GM19193 (cell line): ENCODE measurements around the gene MRM3.

Experiments used
- POLR2A ChIP-seq: IDR thresholded peaks from 4 replicates; pipeline ENCODE4 v1.6.1; 2011; ENCODE audit not compliant: insufficient read depth, insufficient read length; ENCODE audit errors: extremely low read depth

Gene MRM3

DNA sequence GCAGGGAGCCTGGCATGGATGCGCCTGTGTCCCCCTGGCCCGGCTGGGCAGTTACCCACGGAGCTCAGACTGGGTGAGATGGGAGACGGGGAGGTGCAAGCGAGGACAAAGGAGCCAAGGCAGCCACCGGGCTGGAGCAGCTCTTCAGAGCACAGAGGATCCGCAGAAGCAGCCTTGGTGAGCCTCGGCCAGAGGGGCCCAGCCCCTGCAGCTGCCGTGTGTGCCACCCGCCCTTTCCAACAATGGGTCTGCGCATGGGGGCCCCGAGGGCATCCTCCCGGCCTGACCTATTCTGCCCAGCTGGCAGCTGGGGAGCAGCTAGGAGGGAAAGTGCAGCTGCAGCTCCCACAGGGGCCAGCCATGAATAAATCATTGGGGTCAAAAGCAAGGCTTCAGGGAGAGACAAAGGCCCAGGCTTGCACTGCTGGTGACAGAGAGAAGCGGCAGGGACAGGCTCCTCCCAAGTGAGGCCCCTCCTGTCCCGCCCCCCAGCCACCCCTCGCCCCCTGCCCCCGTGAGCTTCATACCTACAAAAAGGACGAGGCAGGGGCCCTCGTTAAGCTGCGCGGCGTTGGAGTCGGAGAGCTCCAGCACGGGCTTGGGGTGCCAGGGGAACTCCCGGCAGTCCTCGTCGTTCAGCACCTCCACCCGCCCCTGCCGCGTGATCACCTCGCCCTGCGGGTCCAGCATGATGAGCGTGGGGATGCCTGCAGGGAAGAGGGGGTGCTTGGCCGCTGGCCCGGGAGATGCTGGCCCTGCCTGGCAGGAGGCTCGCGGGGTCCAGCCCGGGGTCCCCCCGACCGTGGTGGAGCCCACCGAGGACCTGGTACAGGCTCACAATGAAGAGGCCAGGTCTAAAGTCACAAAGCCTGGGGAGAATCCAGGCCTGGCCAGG is 22.6 kb downstream of the MRM3 start:
- TF ChIP-seq POLR2A = no peak

DNA sequence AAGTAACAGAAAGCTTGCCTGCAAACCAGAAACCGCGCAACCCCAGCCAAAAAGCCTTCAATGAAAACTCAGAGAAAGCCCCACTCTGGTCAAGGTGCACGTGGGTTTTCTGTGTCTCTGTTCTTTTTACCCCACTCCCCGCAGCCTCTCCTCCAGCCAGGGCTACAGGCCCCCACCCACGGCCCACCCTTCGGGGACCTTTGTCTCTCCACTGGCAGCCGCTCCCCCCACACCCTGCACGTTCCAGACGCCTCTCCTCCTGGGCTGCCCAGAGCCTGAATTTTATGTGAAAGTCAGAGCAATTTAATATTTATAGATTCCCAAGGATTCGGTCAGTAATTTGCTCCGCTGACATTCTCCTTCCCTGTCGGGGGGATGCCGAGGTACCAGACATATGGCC is 24.2 kb downstream of the MRM3 start:
- TF ChIP-seq POLR2A = no peak

DNA sequence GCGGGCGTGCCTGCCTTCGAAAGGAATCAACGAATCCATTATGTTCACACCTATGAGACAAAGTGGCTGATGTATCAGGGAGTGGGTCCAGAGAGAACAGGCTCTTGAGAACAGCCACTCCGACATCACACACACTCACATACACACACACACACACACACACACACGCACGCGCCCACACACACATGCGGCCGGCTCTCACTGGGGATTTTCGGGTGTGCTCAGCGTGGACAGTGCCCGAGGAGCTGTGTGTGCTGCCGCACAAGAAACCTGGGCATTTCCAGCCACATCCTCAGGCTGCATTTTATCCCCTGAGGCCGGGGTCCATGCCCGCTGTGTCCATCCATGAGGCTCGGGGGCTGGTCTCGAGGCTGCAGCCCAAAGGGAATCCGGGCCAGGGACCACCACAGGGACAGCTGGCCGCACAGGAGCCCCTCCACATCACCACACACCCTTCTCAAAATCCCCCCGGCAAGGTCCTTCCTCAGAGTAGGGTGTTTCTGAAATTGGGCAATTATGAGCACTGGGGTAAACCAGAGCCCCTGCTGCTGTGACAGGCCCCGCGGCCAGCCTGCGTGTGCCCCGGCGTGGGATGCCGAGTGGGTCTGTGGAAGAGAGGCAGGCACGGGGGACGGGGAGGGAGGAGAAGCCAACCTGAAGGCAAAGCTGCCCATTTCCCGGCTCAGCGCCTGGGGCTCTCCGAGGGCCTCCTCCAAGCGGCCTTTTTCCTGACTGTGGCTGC is 24.8 kb downstream of the MRM3 start:
- TF ChIP-seq POLR2A = no peak

DNA sequence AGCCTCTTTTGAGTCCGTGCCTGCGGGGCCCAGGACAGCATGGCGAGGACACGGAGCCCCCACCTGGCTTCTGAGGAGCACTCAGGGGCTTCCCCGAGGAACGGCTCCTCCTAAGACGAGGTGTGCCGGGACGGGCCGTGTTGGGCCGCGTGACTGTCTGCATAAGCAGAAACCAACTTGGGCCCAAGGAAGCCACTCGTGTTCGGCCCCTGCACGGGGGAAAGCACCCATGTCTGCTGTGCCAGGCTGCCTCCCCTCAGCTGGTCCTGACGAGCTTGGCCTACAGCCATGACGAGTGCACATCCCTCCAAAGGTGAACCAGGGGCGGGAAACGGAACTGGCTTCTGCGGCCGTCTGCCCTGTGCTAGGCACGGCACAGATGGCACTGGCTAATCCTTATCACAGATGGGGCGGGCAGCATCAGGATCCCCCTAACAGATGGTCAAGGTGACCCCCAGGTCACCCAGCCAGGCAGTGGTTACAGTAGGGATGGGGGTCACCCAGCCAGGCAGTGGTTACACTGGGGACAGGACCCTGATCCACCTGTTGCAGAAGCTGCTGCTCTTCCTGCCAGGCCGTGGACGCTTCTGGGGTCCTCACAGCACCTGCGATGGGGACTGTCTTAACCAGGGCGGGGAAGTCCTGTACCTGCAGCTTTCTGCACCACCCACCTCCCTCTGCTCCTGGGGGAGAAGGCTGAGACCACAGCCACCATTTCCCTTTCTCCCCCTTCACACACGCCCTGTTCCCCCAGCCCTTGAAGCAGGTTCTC is 25.6 kb downstream of the MRM3 start:
- no peak for TF ChIP-seq POLR2A

DNA sequence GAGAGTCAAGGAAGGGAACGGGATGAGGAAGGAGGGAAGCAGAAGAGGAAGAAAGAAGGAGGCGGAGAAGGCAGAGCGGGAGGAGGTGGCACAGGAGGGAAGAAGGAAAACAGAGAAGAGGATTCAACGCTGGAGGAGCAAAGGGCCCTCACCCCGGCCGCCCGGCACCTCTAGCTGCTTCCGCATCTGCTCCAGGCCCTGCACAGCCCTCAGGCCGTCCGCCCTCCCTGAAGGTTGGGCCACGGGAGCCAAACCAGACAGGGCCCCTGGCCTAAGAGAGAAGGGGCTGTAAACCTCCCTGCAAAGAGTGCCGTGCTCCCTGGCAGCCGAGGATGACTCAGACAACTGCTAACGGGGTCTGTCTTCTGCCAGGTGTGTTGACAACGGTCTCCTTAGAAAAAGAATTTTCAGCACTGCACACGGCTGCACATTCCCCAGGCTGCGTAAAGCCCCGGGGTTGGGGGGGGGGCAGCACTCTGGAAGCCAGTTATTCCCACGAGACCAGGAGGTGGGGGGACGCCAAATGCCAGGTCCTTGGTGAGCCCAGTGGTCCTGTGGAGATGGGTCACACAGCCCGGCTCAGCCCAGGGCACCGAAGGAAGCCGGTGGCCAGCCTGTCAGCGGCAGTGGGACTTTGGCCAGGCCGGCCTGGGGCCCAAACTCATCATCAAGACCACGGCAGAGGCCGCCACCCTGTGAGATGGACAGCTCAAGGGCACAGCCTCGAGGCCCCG is 29.1 kb downstream of the MRM3 start:
- no peak for TF ChIP-seq POLR2A

DNA sequence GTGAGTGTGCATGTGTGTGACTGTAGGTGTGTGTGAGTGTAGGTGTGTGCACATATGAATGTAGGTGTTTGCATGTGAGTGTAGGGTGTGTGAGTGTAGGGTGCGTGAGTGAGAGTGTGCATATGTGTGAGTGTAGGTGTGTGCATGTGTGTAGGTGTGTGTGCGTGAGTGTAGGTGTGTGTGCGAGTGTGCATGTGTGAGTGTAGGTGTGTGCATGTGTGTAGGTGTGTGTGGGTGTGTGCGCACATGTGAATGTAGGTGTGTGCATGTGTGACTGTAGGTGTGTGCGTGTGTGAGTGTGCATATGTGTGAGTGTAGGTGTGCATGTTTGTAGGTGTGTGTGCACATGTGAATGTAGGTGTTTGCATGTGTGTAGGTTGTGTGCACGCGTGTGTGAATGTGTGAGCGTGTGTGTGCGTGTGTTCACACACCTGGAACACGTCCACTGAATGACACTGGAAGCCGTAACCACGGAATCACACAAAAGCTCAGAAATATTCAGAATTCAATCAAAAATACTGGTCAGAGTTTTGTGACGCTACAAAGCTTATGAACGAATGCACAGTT is 30.6 kb downstream of the MRM3 start:
- TF ChIP-seq POLR2A = no peak

DNA sequence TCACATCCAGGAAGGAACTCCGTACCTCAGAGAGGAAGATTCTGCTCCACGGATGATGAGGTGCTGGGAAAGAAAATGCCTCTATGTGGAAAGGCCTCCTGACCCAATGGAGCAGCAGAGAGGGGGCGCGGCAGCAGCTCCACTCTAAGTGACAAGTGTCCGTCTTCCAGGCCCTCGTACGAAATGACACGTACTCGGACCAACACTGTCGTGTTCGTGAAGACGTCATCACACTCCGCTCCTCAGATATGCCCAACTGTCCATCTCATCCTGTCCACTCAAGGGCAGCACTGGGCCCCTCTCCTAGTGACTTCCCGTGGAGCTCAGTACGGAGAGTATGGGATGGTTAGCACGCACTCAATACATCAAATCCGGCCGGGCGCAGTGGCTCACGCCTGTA is 32.2 kb downstream of the MRM3 start:
- no peak for TF ChIP-seq POLR2A

DNA sequence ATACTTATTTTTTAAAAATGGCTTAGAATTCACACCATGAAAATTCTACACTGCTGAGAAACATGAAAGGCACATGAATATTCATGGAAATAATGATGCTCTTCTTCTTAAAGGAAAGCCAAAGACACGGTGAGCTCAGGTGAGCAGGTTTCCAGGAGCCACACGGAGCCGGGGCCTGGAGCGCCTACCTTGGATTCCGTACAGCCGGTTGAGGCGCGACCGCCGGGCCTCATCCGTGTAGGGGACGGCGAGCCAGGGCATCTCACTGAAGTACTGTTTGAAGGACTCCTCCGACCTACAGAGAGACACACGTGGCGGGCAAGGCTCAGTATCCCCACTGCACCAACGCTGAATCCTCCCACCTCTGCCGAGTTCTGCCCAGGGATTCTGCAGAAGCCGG is 37.1 kb downstream of the MRM3 start:
- no peak for TF ChIP-seq POLR2A

DNA sequence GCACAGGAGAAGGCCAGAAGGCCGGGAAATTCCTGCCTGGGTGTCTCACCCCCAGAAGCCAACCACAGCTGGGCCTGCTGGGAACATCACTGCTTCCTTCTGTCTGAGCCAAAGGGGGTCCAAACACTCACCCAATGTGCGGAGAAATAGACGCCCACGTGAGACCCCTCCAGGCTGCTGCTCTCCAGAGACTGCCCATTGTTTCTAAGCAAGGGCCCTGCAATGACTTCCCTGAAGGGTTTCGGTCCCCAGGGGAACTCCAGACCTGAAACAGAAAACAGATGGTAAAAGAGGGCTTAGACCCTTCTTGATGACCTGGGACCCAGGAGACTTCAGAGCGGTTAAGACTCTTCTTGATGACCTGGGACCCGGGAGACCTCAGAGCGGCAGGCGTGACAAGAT is 41.3 kb downstream of the MRM3 start:
- TF ChIP-seq POLR2A = no peak

DNA sequence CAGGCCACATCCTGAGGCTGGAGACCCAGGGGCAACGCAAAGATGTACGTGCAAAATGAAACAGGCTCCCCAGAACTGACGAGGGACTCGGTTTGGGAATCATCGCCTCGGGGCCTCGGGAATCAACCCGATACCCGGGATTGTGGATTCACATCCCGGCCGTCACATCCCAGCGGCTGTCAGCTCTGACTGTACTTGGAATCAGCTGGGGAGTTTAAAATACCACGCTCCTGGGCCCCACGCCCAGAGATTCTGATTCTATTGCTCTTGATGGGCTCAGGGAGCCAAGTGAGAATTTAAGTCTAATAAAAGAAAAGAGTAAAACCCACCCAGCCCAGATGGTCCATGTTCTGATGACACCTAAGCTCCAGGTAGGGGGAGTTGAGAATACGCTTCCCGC is 42.2 kb downstream of the MRM3 start:
- no peak for TF ChIP-seq POLR2A

DNA sequence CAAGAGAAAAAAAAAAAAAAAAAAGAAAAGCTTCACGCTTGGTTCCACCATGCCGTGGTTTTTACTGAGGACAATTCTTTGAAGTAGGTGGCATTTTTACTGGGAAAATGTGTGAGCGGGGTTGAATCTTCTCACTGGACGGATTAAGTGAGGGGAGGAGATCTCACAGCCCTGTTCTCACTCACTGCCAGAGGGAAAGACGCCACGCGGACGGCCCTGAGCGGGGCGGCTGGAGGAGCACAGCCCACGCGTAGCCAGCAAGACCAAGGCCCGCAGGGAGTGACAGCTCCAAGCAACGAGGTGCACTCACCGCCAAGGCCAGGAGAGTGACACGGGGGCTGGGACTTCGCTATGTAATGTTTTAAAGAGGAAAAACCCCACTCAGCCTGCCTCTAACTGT is 43.1 kb downstream of the MRM3 start:
- no peak for TF ChIP-seq POLR2A

DNA sequence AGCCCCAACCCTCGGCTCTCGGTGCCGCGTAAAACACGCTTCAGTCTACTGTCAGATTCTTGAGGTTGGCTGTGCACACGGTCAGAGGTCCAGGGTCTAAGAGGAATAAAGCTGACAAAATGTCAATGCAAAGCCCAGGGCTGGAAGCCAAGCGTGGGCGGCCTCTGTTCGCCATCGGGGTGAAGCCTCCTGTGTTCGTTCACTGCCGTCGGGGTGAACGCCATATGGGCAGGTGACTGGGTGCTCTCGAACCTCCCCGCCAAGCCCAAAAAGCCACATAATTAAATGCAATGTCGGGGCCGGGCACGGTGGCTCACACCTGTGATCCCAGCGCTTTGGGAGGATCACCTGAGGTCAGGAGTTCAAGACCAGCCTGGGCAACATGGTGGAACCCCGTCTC is 44.6 kb downstream of the MRM3 start:
- TF ChIP-seq POLR2A = no peak

DNA sequence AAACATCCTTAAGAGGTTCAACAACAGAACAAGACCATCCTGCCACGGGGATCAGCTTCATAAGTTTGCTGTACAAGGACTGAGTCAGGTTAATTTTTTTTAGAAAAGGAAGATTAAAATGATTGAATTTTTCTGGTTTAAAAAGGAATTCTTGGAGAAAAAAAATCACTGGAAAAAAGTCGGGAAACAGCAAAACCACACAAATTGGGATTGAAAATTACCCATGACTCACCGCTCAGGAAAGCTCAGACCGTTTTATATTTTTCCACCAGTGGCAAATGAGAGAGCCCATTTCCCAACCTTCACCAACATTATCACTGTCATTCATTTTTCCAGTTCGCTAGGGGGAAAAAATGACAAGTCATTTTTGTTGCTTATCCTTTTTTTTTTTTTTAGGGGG is 46.6 kb downstream of the MRM3 start:
- no peak for TF ChIP-seq POLR2A

DNA sequence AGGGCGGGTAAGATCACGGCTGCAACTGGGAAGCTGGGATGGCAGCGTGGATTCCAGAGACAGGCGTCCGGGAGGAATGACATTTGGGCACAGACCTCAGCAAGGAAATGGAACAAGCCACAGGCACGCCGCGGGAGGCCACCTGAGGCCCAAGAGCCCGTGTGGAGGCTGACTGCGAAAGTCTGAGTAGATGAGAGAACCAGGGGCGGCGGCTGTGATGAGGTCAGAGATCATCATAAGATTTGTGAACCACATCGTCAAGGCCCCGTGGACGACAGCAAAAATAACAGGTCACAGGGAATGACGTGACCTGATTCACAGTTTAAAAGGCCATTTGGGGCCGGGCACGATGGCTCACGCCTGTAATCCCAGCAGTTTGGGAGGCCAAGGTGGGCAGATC is 48.2 kb downstream of the MRM3 start:
- no peak for TF ChIP-seq POLR2A
